Ishikawa (cell line): Measurements from ENCODE around the gene PKD1.

Experiments
- FOXM1 ChIP-seq: IDR thresholded peaks from 2 replicates; pipeline ENCODE4 v1.6.1; 2012; ENCODE audit warnings: low read depth, borderline replicate concordance
- NFIC ChIP-seq: IDR thresholded peaks from 2 replicates; pipeline ENCODE4 v1.6.1; 2012
- TCF12 ChIP-seq: IDR thresholded peaks from 2 replicates; pipeline ENCODE4 v1.6.1; 2012; ENCODE audit warnings: low read depth
- USF1 ChIP-seq: IDR thresholded peaks from 2 replicates; pipeline ENCODE4 v1.6.1; 2012

DNA sequence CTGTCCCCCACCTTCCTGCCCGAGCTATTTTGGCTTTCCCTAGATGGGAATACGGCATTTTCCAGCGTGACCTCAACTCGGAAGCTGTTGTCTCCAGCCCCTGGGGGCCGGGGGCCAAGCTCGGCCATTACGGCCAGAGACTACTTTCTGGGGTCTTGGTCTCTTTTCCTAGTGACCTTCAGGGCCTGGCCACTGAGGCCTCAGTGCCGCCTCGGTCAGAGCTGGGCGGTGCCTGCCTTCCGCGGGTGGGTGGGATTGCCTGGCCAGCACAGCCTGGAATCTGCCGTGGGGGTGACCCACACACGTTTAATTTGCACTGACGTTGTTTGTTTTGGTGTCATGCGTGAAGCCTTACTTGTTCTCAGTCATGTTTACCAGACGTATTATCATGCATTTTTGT, 58.7 kb downstream of the PKD1 start:
- no peak for TF ChIP-seq TCF12
- TF ChIP-seq NFIC, result no peak
- TF ChIP-seq USF1, result no peak
- no peak for TF ChIP-seq FOXM1
